ENCODE data around the gene MBD3L2.

DNA sequence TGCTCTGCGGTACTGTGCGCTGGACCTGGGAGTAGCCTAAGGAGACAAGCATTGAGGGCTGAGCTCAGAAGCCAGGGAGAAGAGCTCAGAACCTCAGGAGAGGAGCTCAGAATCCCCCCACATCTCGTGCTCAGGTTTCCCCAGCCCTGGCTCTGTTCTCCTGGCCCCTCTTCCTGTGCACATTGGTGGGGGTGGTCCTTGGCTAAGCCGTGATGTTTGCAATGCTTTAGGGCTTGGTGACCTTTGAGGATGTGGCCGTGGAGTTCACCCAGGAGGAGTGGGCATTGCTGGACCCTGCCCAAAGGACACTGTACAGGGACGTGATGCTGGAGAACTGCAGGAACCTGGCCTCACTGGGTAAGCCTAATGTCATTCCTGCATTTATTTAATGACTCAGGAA is 27.0 kb downstream of the MBD3L2 start:
- TF ChIP-seq ZBTB17 (CRISPR knock-in tag; IDR thresholded peaks at IDR 0.05) (no peak), ZNF57 (CRISPR knock-in tag; IDR thresholded peaks at IDR 0.05) (no peak), ATF1 (CRISPR knock-in tag; IDR thresholded peaks at IDR 0.05) (no peak), ATF1 (tag; IDR thresholded peaks at IDR 0.05) (no peak), ZNF41 (CRISPR knock-in tag; conservative IDR thresholded peaks at IDR 0.05) (no peak), SP1 (CRISPR knock-in tag; IDR thresholded peaks at IDR 0.05) (no peak), POLR2AphosphoS5 (IDR thresholded peaks at IDR 0.05; ENCODE audit: control insufficient read depth, insufficient read depth, low read depth, low read length) (no peak), ZNF76 (CRISPR knock-in tag; IDR thresholded peaks at IDR 0.05; ENCODE audit: borderline replicate concordance) (no peak), ZNF3 (CRISPR knock-in tag; IDR thresholded peaks at IDR 0.05) (no peak), CHD2 (IDR thresholded peaks at IDR 0.05; ENCODE audit: low read depth, low read length) (no peak), SMAD3 (CRISPR knock-in tag; conservative IDR thresholded peaks at IDR 0.05) (no peak), U2AF2 (optimal IDR thresholded peaks at IDR 0.05; ENCODE audit: low read depth, low read length) (no peak)
- TF ChIP-seq, protein P1, sequence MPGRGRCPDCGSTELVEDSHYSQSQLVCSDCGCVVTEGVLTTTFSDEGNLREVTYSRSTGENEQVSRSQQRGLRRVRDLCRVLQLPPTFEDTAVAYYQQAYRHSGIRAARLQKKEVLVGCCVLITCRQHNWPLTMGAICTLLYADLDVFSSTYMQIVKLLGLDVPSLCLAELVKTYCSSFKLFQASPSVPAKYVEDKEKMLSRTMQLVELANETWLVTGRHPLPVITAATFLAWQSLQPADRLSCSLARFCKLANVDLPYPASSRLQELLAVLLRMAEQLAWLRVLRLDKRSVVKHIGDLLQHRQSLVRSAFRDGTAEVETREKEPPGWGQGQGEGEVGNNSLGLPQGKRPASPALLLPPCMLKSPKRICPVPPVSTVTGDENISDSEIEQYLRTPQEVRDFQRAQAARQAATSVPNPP (IDR thresholded peaks at IDR 0.05; ENCODE audit: borderline replicate concordance, insufficient read depth, insufficient read length), result no peak
